Activated naive CD8-positive, alpha-beta T cell treated with anti-CD3 and anti-CD28 coated beads for 36 hours (primary cell): ENCODE measurements around the gene MRPS22. TPM values are rescaled to one million over a fixed set of nuclear protein-coding genes. Genes with fewer than 3 reads are reported as not detected.

Experiments used
- DNase-seq: peaks from one replicate; pipeline ENCODE4 v3.0.0; 2021
- H3K27ac Mint-ChIP-seq: one replicate; pipeline ENCODE4 v1.8.0; 2022; ENCODE audit warnings: mild to moderate bottlenecking, moderate library complexity, mixed read lengths
- H3K27me3 Mint-ChIP-seq: one replicate; pipeline ENCODE4 v1.8.0; 2022; ENCODE audit warnings: mild to moderate bottlenecking, mixed read lengths
- H3K36me3 Mint-ChIP-seq: one replicate; pipeline ENCODE4 v1.8.0; 2021; ENCODE audit warnings: mild to moderate bottlenecking, mixed read lengths
- H3K4me1 Mint-ChIP-seq: one replicate; pipeline ENCODE4 v1.8.0; 2021; ENCODE audit warnings: mixed read lengths
- H3K4me3 Mint-ChIP-seq: one replicate; pipeline ENCODE4 v1.8.0; 2022; ENCODE audit warnings: mild to moderate bottlenecking, moderate library complexity, mixed read lengths
- H3K9me3 Mint-ChIP-seq: one replicate; pipeline ENCODE4 v1.8.0; 2022; ENCODE audit warnings: mixed read lengths
- total RNA-seq, 2 experiments: library from RNA; stranded (reverse); gene quantifications; one replicate each; pipeline ENCODE4 v1.2.3, GENCODE V29; 2021

MRPS22 gene
- 10 to 100 TPM; 82.4 to 84.2 TPM for total RNA-seq

- Mint-ChIP-seq H3K27ac (peak within 1 kb of the TSS; percentile 73), H3K36me3 (peaks cover 9% of the 10 kb centered on the region), H3K9me3 (no peaks in the 10 kb centered on the region), H3K4me3 (no peak within 1 kb of the TSS), H3K27me3 (peaks cover 3% of the 10 kb centered on the region), H3K4me1 (peaks cover 10% of the 10 kb centered on the region)
- peak; percentile 80 for DNase-seq
Measured at GRCh38 chr3:139343895-139344856, at the start of gene MRPS22. MRPS22 (plus strand) TSS chr3:139344020; CDS start chr3:139344027, 7 bp downstream.

GRCh38 chr3:139295040-139295439, 48.8 kb upstream of the MRPS22 start:
- Mint-ChIP-seq H3K9me3 (no peaks in the 10 kb centered on the region), H3K27ac (no peak overlapping the region), H3K4me1 (no peaks in the 10 kb centered on the region), H3K36me3 (no peaks in the 10 kb centered on the region), H3K27me3 (no peaks in the 10 kb centered on the region), H3K4me3 (no peak overlapping the region)
- DNase-seq: no peak

GRCh38 chr3:139296141-139296718, 47.6 kb upstream of the MRPS22 start:
- Mint-ChIP-seq H3K27me3 (no peaks in the 10 kb centered on the region), H3K9me3 (no peaks in the 10 kb centered on the region), H3K36me3 (no peaks in the 10 kb centered on the region), H3K4me1 (no peaks in the 10 kb centered on the region), H3K4me3 (no peak overlapping the region), H3K27ac (no peak overlapping the region)
- DNase-seq: no peak

GRCh38 chr3:139297588-139298311, 46.1 kb upstream of the MRPS22 start:
- Mint-ChIP-seq H3K36me3 (no peaks in the 10 kb centered on the region), H3K9me3 (no peaks in the 10 kb centered on the region), H3K4me3 (no peak overlapping the region), H3K27me3 (no peaks in the 10 kb centered on the region), H3K4me1 (no peaks in the 10 kb centered on the region), H3K27ac (no peak overlapping the region)
- no peak for DNase-seq

GRCh38 chr3:139299261-139300132, 44.3 kb upstream of the MRPS22 start:
- Mint-ChIP-seq H3K27me3 (no peaks in the 10 kb centered on the region), H3K27ac (no peak overlapping the region), H3K36me3 (no peaks in the 10 kb centered on the region), H3K4me1 (no peaks in the 10 kb centered on the region), H3K9me3 (no peaks in the 10 kb centered on the region), H3K4me3 (no peak overlapping the region)
- no peak for DNase-seq

GRCh38 chr3:139300416-139300815, 43.4 kb upstream of the MRPS22 start:
- H3K27ac Mint-ChIP-seq: no peak overlapping the region
- no peaks in the 10 kb centered on the region for H3K27me3 Mint-ChIP-seq
- no peaks in the 10 kb centered on the region for H3K4me1 Mint-ChIP-seq
- H3K4me3 Mint-ChIP-seq: no peak overlapping the region
- H3K36me3 Mint-ChIP-seq: no peaks in the 10 kb centered on the region
- H3K9me3 Mint-ChIP-seq: no peaks in the 10 kb centered on the region
- no peak for DNase-seq

- Mint-ChIP-seq H3K27ac (no peak overlapping the region), H3K27me3 (peaks cover 2% of the 10 kb centered on the region), H3K4me1 (no peaks in the 10 kb centered on the region), H3K9me3 (no peaks in the 10 kb centered on the region), H3K36me3 (no peaks in the 10 kb centered on the region), H3K4me3 (no peak overlapping the region)
- DNase-seq: no peak
Measured at GRCh38 chr3:139301183-139301582, 42.6 kb upstream of the MRPS22 start.

- Mint-ChIP-seq H3K4me3 (no peak overlapping the region), H3K4me1 (no peaks in the 10 kb centered on the region), H3K36me3 (no peaks in the 10 kb centered on the region), H3K27me3 (peaks cover 4% of the 10 kb centered on the region), H3K9me3 (no peaks in the 10 kb centered on the region), H3K27ac (no peak overlapping the region)
- DNase-seq: no peak
Measured at GRCh38 chr3:139301654-139302053, 42.2 kb upstream of the MRPS22 start.

- no peak for DNase-seq
- Mint-ChIP-seq H3K9me3 (no peaks in the 10 kb centered on the region), H3K36me3 (no peaks in the 10 kb centered on the region), H3K4me1 (no peaks in the 10 kb centered on the region), H3K27ac (no peak overlapping the region), H3K27me3 (peaks cover 4% of the 10 kb centered on the region), H3K4me3 (no peak overlapping the region)
Measured at GRCh38 chr3:139302084-139302800, 41.6 kb upstream of the MRPS22 start.

GRCh38 chr3:139302801-139303113, 41.1 kb upstream of the MRPS22 start:
- no peak overlapping the region for H3K27ac Mint-ChIP-seq
- H3K27me3 Mint-ChIP-seq: peaks cover 4% of the 10 kb centered on the region
- no peak for DNase-seq
- H3K9me3 Mint-ChIP-seq: no peaks in the 10 kb centered on the region
- H3K36me3 Mint-ChIP-seq: no peaks in the 10 kb centered on the region
- H3K4me3 Mint-ChIP-seq: no peak overlapping the region
- no peaks in the 10 kb centered on the region for H3K4me1 Mint-ChIP-seq

GRCh38 chr3:139303216-139303615, 40.6 kb upstream of the MRPS22 start:
- Mint-ChIP-seq H3K36me3 (no peaks in the 10 kb centered on the region), H3K4me1 (no peaks in the 10 kb centered on the region), H3K27ac (no peak overlapping the region), H3K9me3 (no peaks in the 10 kb centered on the region), H3K27me3 (peaks cover 4% of the 10 kb centered on the region), H3K4me3 (no peak overlapping the region)
- DNase-seq: no peak

GRCh38 chr3:139304383-139304782, 39.4 kb upstream of the MRPS22 start:
- no peak overlapping the region for H3K4me3 Mint-ChIP-seq
- no peaks in the 10 kb centered on the region for H3K4me1 Mint-ChIP-seq

GRCh38 chr3:139306078-139306477, 37.7 kb upstream of the MRPS22 start:
- no peak for DNase-seq
- Mint-ChIP-seq H3K4me1 (no peaks in the 10 kb centered on the region), H3K27me3 (peaks cover 9% of the 10 kb centered on the region), H3K27ac (no peak overlapping the region), H3K9me3 (no peaks in the 10 kb centered on the region), H3K36me3 (no peaks in the 10 kb centered on the region), H3K4me3 (no peak overlapping the region)

More at GRCh38 chr3:139304383-139304782, 39.4 kb upstream of the MRPS22 start:
- Mint-ChIP-seq H3K9me3 (no peaks in the 10 kb centered on the region), H3K27ac (no peak overlapping the region), H3K36me3 (no peaks in the 10 kb centered on the region), H3K27me3 (peaks cover 9% of the 10 kb centered on the region)
- no peak for DNase-seq

- Mint-ChIP-seq H3K4me3 (no peak overlapping the region), H3K4me1 (no peaks in the 10 kb centered on the region), H3K36me3 (no peaks in the 10 kb centered on the region), H3K27ac (no peak overlapping the region), H3K27me3 (peaks cover 9% of the 10 kb centered on the region), H3K9me3 (no peaks in the 10 kb centered on the region)
- DNase-seq: no peak
Measured at GRCh38 chr3:139307072-139307491, 36.7 kb upstream of the MRPS22 start.
